Measurements from ENCODE around the gene GGNBP2.
A peak's percentile ranks its signal among the peaks of the same experiment; 100 is the strongest.

Gene GGNBP2

DNA sequence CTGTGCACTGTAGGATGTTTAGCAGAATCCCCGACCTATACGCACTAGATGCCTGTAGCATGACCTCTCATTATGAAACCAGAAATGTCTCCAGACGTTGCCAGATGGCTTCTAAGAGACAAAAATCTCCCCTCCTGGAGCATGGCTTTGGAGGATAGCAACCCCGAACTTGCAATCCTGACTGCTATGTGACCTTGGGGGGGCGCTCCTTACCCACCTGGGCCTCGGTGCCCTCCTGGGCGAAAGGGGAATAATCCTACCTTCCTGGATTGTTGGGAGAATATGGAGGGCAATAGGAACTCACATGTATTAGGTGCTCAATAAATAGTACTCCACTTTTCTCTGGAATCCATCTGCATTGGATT lies 64.8 kb downstream of the GGNBP2 start:
- TF ChIP-seq, protein P1, sequence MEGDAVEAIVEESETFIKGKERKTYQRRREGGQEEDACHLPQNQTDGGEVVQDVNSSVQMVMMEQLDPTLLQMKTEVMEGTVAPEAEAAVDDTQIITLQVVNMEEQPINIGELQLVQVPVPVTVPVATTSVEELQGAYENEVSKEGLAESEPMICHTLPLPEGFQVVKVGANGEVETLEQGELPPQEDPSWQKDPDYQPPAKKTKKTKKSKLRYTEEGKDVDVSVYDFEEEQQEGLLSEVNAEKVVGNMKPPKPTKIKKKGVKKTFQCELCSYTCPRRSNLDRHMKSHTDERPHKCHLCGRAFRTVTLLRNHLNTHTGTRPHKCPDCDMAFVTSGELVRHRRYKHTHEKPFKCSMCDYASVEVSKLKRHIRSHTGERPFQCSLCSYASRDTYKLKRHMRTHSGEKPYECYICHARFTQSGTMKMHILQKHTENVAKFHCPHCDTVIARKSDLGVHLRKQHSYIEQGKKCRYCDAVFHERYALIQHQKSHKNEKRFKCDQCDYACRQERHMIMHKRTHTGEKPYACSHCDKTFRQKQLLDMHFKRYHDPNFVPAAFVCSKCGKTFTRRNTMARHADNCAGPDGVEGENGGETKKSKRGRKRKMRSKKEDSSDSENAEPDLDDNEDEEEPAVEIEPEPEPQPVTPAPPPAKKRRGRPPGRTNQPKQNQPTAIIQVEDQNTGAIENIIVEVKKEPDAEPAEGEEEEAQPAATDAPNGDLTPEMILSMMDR (conservative IDR thresholded peaks at IDR 0.05; ENCODE audit: low read depth, low read length), result no peak

DNA sequence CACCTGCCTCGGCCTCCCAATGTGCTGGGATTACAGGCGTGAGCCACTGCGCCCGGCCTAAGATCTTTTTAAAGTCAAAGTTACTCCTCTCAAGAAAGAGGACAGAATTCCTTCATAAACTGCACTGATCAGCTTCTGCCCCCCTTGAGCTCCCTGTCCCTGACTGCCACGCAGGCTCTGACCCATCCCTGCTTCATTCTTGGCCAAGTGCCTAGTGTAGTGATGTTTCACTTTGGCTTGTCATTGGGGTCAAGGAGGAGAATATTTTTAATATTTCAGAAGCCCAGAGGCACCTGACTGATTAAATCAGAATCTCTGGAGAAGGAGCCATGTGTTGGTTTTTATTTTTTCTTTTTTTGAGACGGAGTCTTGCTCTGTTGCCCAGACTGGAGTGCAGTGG lies 65.8 kb downstream of the GGNBP2 start:
- no peak for DNase-seq (ENCODE audit: low read depth)
- TF ChIP-seq, protein P1 (conservative IDR thresholded peaks at IDR 0.05; ENCODE audit: low read depth, low read length), result no peak

More for the DNA sequence above, 64.8 kb downstream of the GGNBP2 start:
- DNase-seq (ENCODE audit: low read depth), result no peak
- no peak overlapping the region for H3K4me3 ChIP-seq (ENCODE audit: low read length)

DNA sequence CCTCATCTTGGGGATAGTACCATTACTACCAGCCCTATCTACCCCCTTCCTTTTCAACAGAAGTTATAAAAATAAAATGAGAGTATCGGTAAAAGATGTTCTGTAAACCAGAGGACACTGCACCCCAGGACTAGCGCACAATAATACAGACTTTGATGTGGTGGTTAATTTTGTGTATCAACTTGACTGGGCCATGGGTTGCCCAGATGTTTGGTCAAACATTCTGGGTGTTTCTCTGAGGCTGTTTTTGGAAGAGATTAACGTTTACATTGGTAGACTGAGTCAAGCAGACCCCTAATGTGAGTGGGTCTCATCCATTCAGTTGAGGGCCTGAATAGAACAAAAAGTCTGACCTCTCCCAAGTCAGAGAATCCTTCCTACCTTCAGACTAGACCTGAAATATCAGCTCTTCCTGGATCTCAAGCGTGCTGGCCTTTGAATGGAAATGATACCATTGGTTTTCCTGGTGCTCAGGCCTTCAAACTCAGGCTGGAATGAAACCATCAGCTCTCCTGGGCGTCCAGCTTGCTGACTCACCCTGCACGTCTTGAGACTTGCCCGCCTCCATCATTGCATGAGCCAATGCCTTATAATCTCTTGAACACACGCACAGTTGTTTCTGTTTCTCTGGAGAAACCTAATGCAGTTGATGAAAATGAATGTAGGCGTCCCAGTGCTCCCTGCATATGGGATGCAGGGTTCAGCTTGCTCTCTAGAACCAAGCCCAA lies 66.8 kb downstream of the GGNBP2 start:
- H3K4me3 ChIP-seq (ENCODE audit: low read length), result no peak overlapping the region
- peak; percentile 68 for DNase-seq (ENCODE audit: low read depth)
- TF ChIP-seq, protein P1 (conservative IDR thresholded peaks at IDR 0.05; ENCODE audit: low read depth, low read length), result no peak

More for the DNA sequence above, 65.8 kb downstream of the GGNBP2 start:
- no peak overlapping the region for H3K4me3 ChIP-seq (ENCODE audit: low read length)

DNA sequence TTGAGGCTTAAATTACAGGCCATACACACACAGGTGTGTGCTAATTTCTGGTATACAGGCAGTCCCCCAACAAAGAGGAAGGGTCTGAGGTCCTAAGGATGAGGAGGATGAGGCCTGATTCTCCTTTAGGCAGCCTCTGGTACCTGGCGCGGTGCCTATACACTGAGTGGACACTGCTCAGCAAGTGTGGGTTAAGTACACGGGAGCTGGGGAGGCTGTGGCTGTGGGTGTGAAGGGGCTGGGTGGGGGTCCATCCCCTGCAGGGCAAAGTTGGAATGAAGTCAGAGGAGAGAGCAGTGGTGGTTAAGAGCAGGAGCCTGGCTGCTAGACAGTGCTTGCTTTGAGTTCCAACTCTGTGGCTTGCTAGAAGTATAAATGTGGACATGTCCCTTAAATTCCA lies 67.6 kb downstream of the GGNBP2 start:
- DNase-seq (ENCODE audit: low read depth), result no peak
- no peak overlapping the region for H3K4me3 ChIP-seq (ENCODE audit: low read length)
- TF ChIP-seq, protein P1 (conservative IDR thresholded peaks at IDR 0.05; ENCODE audit: low read depth, low read length), result no peak

DNA sequence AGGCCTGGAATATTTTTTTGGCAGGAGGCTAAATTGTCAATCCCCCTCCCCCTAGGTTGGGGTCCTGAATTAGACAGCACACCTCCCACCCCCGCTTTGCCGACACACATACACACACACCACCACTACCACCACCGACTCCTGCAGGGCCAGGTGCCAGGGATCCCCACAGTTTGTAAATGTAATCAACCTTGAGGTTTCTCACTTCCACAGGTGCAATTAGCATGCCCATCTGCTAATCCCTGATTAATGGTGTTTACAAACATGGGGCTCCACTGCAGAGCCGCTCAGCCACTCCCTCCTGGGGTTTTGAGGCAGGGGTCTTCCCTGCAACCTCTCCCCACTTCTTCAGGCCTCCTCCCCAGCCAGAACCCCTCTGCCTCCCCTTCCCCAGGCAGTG lies 68.4 kb downstream of the GGNBP2 start:
- TF ChIP-seq, protein P1 (conservative IDR thresholded peaks at IDR 0.05; ENCODE audit: low read depth, low read length), result no peak
- DNase-seq (ENCODE audit: low read depth), result no peak

DNA sequence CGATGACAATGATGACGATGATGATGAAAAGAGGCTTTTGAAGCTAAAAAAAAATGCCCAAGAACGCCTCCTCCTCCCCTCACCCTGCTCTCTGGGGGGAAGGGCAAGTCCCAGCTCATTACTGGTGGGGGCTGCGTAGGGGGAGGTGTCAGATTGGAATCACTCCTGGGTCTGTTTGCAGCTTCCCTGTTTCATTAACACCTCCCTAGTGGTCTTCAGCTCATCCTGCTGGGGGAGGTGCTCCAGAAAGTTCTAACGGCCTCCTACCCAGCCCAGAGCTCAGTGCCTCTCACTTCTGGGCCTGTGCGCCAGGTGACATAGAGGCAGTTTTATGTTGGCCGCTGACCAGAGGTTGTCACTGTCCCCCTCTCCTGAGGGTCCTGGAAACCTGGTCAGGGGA lies 69.4 kb downstream of the GGNBP2 start:
- TF ChIP-seq, protein P1 (conservative IDR thresholded peaks at IDR 0.05; ENCODE audit: low read depth, low read length), result no peak
- no peak for DNase-seq (ENCODE audit: low read depth)
- no peak overlapping the region for H3K4me3 ChIP-seq (ENCODE audit: low read length)

More for the DNA sequence above, 68.4 kb downstream of the GGNBP2 start:
- no peak overlapping the region for H3K4me3 ChIP-seq (ENCODE audit: low read length)

DNA sequence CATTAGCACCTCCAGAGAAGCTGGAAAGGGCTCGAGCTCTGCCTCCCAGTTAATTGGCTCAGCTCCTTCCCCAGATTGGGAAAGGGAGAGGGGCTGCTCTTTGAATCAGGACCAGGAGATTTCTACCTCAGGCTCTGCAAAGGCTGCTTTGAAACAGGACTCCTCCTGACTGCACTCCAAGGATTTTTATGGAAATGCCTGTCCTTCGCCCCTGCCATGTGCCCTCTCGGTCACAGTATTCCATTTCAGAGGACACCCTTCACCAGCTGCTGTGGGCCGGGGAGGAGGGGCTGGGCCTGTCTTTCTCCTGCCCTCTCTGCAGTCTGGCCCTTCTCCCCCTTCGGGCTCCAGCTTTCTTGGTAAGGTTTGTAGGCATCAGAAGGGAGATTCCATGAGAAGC lies 70.2 kb downstream of the GGNBP2 start:
- DNase-seq (ENCODE audit: low read depth), result no peak
- no peak overlapping the region for H3K4me3 ChIP-seq (ENCODE audit: low read length)
- TF ChIP-seq, protein P1 (conservative IDR thresholded peaks at IDR 0.05; ENCODE audit: low read depth, low read length), result no peak
